Adrenal gland (tissue), 12 donors: ENCODE results near the gene CRYGC. TPM values are rescaled to one million over a fixed set of nuclear protein-coding genes. Genes with fewer than 3 reads are reported as not detected.

Experiments
- DNase-seq, 7 donors: peaks; one replicate each; pipeline ENCODE4 v3.0.0-alpha.2; 2019 to 2020
- H3K27ac ChIP-seq, 5 donors: fragments of 200-600 bp; sonication (generic) in 4 of 5; 1 replicate in 3 of 5; 2 replicates in 2 of 5; pipeline versions ENCODE4 v1.5.1 to v1.8.0; 2016 to 2020; ENCODE audit warnings: mild to moderate bottlenecking in 1 of 5
- H3K27me3 ChIP-seq: fragments of 200-600 bp; 2 replicates; pipeline ENCODE4 v1.8.0; 2021
- H3K36me3 ChIP-seq, 2 donors: fragments of 200-600 bp; replicated peaks in 1 of 2; 1 replicate in 1 of 2; 2 replicates in 1 of 2; pipeline versions ENCODE4 v1.5.1 to v1.8.0; 2018 to 2022
- H3K4me1 ChIP-seq, 2 donors: fragments of 200-600 bp; replicated peaks in 1 of 2; 1 replicate in 1 of 2; 2 replicates in 1 of 2; pipeline versions ENCODE4 v1.5.1 to v1.8.0; 2018 to 2021
- H3K4me3 ChIP-seq, 4 donors: fragments of 200-600 bp; sonication (generic) in 3 of 4; one replicate each; pipeline ENCODE4 v1.5.1; 2016 to 2018
- H3K9me3 ChIP-seq, 3 donors: fragments of 200-600 bp; sonication (generic) in 1 of 3; replicated peaks in 1 of 3; 1 replicate in 2 of 3; 2 replicates in 1 of 3; pipeline versions ENCODE4 v1.5.1 to v1.8.0; 2016 to 2021
- CTCF ChIP-seq, 6 experiments: fragments of 450-650 bp in 4 of 6; fragments of 200-600 bp in 2 of 6; sonication (generic) in 1 of 6; IDR thresholded peaks; 1 replicate in 5 of 6; 2 replicates in 1 of 6; pipeline versions ENCODE4 v1.5.1 to v1.8.0; 2016 to 2021; ENCODE audit warnings: antibody characterized with exemption in 6 of 6, mild to moderate bottlenecking in 2 of 6, moderate library complexity in 1 of 6
- POLR2A ChIP-seq, 2 donors: fragments of 450-650 bp; IDR thresholded peaks; one replicate each; pipeline ENCODE4 v1.6.1; 2017; ENCODE audit warnings: antibody characterized with exemption in 2 of 2, mild to moderate bottlenecking in 2 of 2, moderate library complexity in 1 of 2
- WGBS, 4 donors: extraction: QIAGEN DNeasy Blood & Tissue Kit in 2 of 4; methylation state at CpG; one replicate each; pipeline versions ENCODE4 v1.1.5 to v1.1.7; 2013 to 2017; 5-methylcytosine and 5-hydroxymethylcytosine counted together
- intact Hi-C, 2 donors: fragments of 100-400 bp; cut with DNase I; formaldehyde crosslinking; loops; one replicate each; pipeline versions ENCODE4 v1.14.1 to v1.15.0; 2022 to 2023
- polyA plus RNA-seq, 3 donors: library from polyadenylated mRNA; stranded (reverse); fragments of 200-250 nt in 2 of 3; fragments of 350-450 nt in 1 of 3; fragmentation: Illumina TruSeq in 1 of 3; extraction: RNeasy Lipid Tissue Mini Kit (QIAGEN cat#74804) in 1 of 3; gene quantifications; one replicate each; pipeline ENCODE4 v1.2.3, GENCODE V29; 2013 to 2014
- total RNA-seq, 9 donors: library from RNA; depleted of rRNA in 4 of 9; stranded (reverse); fragments of >200 nt in 4 of 9; fragments of 120-200 nt in 1 of 9; fragmentation: NEBNext Ultra II Directional in 1 of 9; extraction: Animal tissue kit (Norgen Biotek cat#: 25700) in 1 of 9; gene quantifications; one replicate each; pipeline versions ENCODE4 v1.1.0 to v1.2.4, GENCODE V29; 2013 to 2023
- donor health status: healthy with polysubstance abuse.
- donor health status: Bipolar disorder and iron deficiency.
- donor health status: DM: yes; HTN: yes; CAD: no.
- donor health status: DM: no; HTN: no; CAD: no.
- donor health status: DM: no; HTN: no; CAD: no.
- donor health status: DM: yes; HTN: yes; CAD: no.

Gene CRYGC
- total and polyA plus RNA-seq, 12 donors, result not detected

- no peaks in the 10 kb centered on the region for H3K4me1 ChIP-seq
- intact Hi-C loops, result no loop called here
- H3K4me3 ChIP-seq, result no peak overlapping the region
- no peak overlapping the region for H3K27ac ChIP-seq
- H3K36me3 ChIP-seq, result no peaks in the 10 kb centered on the region
- no peak for DNase-seq
- no peaks in the 10 kb centered on the region for H3K27me3 ChIP-seq
- H3K9me3 ChIP-seq, result no peaks in the 10 kb centered on the region
- no peak for TF ChIP-seq CTCF (IDR thresholded peaks at IDR 0.05)
- no peak for TF ChIP-seq POLR2A (IDR thresholded peaks at IDR 0.05)
These were observed 20.5 kb upstream of the CRYGC start for GRCh38 chr2:208150094-208150493.

- no peak for TF ChIP-seq CTCF (IDR thresholded peaks at IDR 0.05)
- no peak for TF ChIP-seq POLR2A (IDR thresholded peaks at IDR 0.05)
- intact Hi-C loops, result no loop called here
- H3K9me3 ChIP-seq, result no peaks in the 10 kb centered on the region
These were observed 19.2 kb upstream of the CRYGC start for GRCh38 chr2:208148803-208149202.

GRCh38 chr2:208147759-208148158 lies 18.1 kb upstream of the CRYGC start:
- Histone ChIP-seq H3K27ac (no peak overlapping the region), H3K36me3 (no peaks in the 10 kb centered on the region), H3K9me3 (no peaks in the 10 kb centered on the region), H3K27me3 (no peaks in the 10 kb centered on the region), H3K4me3 (no peak overlapping the region), H3K4me1 (no peaks in the 10 kb centered on the region)
- no peak for DNase-seq
- intact Hi-C loops, result no loop called here
- TF ChIP-seq CTCF (IDR thresholded peaks at IDR 0.05) (no peak), POLR2A (IDR thresholded peaks at IDR 0.05) (no peak)
- WGBS, 4 donors, result 84 to 94% (median 88%) methylated on average over 3 of the region's 3 CpGs

More at GRCh38 chr2:208148803-208149202, 19.2 kb upstream of the CRYGC start:
- DNase-seq, result no peak
- Histone ChIP-seq H3K36me3 (no peaks in the 10 kb centered on the region), H3K27me3 (no peaks in the 10 kb centered on the region), H3K4me1 (no peaks in the 10 kb centered on the region), H3K27ac (no peak overlapping the region), H3K4me3 (no peak overlapping the region)
- WGBS, 4 donors, result 65 to 86% (median 75%) methylated on average over 2 of the region's 2 CpGs

GRCh38 chr2:208147008-208147407 lies 17.4 kb upstream of the CRYGC start:
- DNase-seq, result no peak
- intact Hi-C loops, result no loop called here
- TF ChIP-seq POLR2A (IDR thresholded peaks at IDR 0.05), result no peak
- TF ChIP-seq CTCF (IDR thresholded peaks at IDR 0.05), result no peak

More at GRCh38 chr2:208147008-208147407, 17.4 kb upstream of the CRYGC start:
- Histone ChIP-seq H3K9me3 (no peaks in the 10 kb centered on the region), H3K4me1 (no peaks in the 10 kb centered on the region), H3K27me3 (no peaks in the 10 kb centered on the region), H3K36me3 (no peaks in the 10 kb centered on the region), H3K4me3 (no peak overlapping the region), H3K27ac (no peak overlapping the region)
